ENCODE data around the gene ANXA1. TPM values are rescaled to one million over a fixed set of nuclear protein-coding genes. Genes with fewer than 3 reads are reported as not detected.

ANXA1 gene
- total RNA-seq, 1 experiment from 2014 or later, result 2.1 TPM

- ATAC-seq (no peak), DNase-seq (ENCODE audit: low spot score) (no peak)
- Mint-ChIP-seq H3K4me3 (no peak overlapping the region), H3K4me1 (peaks cover 12% of the 10 kb centered on the region), H3K27me3 (ENCODE audit: low read depth) (no peaks in the 10 kb centered on the region), H3K36me3 (no peaks in the 10 kb centered on the region), H3K9me3 (no peaks in the 10 kb centered on the region), H3K27ac (no peak overlapping the region)
- ChIA-PET POLR2A (no interaction called here), CTCF (interaction anchor here (1.0 to 3.4 kb wide), 9 partner anchors 10 to 485 kb away, joined by 3 to 34 read pairs (median 4); no protein-coding TSS in a partner anchor)
- TF ChIP-seq EMX1 (CRISPR knock-in tag; IDR thresholded peaks at IDR 0.05) (no peak), CTCF (IDR thresholded peaks at IDR 0.05) (no peak), HMGXB4 (CRISPR knock-in tag; IDR thresholded peaks at IDR 0.05) (no peak), ZNF671 (CRISPR knock-in tag; IDR thresholded peaks at IDR 0.05) (no peak), SP1 (CRISPR knock-in tag; conservative IDR thresholded peaks at IDR 0.05) (no peak), ZNF512 (CRISPR knock-in tag; IDR thresholded peaks at IDR 0.05; ENCODE audit: borderline replicate concordance) (0 out of 2 replicates have a peak, but pooled peaks have one; percentile 28)
These were observed 47.8 kb downstream of the ANXA1 start for GRCh38 chr9:73199448-73199847.

GRCh38 chr9:73199886-73200285 is 48.2 kb downstream of the ANXA1 start:
- H3K4me3 Mint-ChIP-seq, result no peak overlapping the region
- H3K9me3 Mint-ChIP-seq, result no peaks in the 10 kb centered on the region
- H3K27ac Mint-ChIP-seq, result no peak overlapping the region
- peak; percentile 88 for ATAC-seq
- CTCF ChIA-PET, result interaction anchor here (0.6 to 3.4 kb wide), 10 partner anchors 10 to 485 kb away, joined by 3 to 34 read pairs (median 4); no protein-coding TSS in a partner anchor
- TF ChIP-seq CTCF (IDR thresholded peaks at IDR 0.05), result 0 out of 2 replicates have a peak, but pooled peaks have one; percentile 13
- TF ChIP-seq OVOL2 (CRISPR knock-in tag; IDR thresholded peaks at IDR 0.05; ENCODE audit: borderline replicate concordance), result no peak
- peaks cover 12% of the 10 kb centered on the region for H3K4me1 Mint-ChIP-seq
- no peaks in the 10 kb centered on the region for H3K36me3 Mint-ChIP-seq
- no peaks in the 10 kb centered on the region for H3K27me3 Mint-ChIP-seq (ENCODE audit: low read depth)
- POLR2A ChIA-PET, result no interaction called here
- DNase-seq (ENCODE audit: low spot score), result peak; percentile 33

GRCh38 chr9:73200694-73201452 is 49.2 kb downstream of the ANXA1 start:
- Mint-ChIP-seq H3K4me3 (no peak overlapping the region), H3K4me1 (peaks cover 12% of the 10 kb centered on the region), H3K27ac (no peak overlapping the region), H3K27me3 (ENCODE audit: low read depth) (no peaks in the 10 kb centered on the region), H3K36me3 (no peaks in the 10 kb centered on the region), H3K9me3 (no peaks in the 10 kb centered on the region)
- TF ChIP-seq CTCF (IDR thresholded peaks at IDR 0.05), result peak; percentile 29; the same call in 1 of the 2 replicates
- no peak for TF ChIP-seq ZBTB43 (CRISPR knock-in tag; IDR thresholded peaks at IDR 0.05)
- ATAC-seq (peak; percentile 62; the same call in 1 of the 2 replicates), DNase-seq (ENCODE audit: low spot score) (no peak)
- CTCF ChIA-PET, result interaction anchor here (0.6 to 3.4 kb wide), 20 partner anchors 13 to 1482 kb away, joined by 3 to 34 read pairs (median 4); no protein-coding TSS in a partner anchor
- POLR2A ChIA-PET, result no interaction called here
